GM18505 (cell line): ENCODE results near the gene APBA2.

Experiments used
- ATAC-seq: cut with Tn5 transposase; IDR thresholded peaks from one replicate; pipeline ENCODE4 v1.9.1; 2021; ENCODE audit not compliant: unreplicated experiment
- POLR2A ChIP-seq: IDR thresholded peaks from 4 replicates; pipeline ENCODE4 v1.6.1; 2011; ENCODE audit warnings: borderline replicate concordance; ENCODE audit not compliant: insufficient read depth, insufficient read length; ENCODE audit errors: extremely low read depth

APBA2 gene

DNA sequence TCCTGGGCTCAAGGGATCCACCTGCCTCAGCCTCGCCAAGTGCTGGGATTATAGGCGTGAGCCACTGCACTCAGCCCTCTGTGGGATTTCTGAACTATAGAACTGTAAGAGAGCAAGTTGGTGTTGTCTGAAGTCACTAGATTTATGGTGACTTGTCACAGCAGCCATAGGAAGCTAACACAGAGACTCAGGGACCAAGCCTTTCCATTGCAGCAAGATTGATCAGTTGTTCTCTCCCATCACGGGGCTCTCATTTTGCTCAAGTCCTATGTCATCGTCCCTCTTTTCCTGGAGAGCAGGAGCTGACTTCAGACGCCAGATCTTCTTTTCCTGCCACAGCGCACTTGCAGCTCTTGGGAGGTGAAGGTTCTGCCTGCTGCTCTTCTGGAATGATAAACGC, 61.0 kb downstream of the APBA2 start:
- no peak for ATAC-seq
- TF ChIP-seq POLR2A: no peak

- ATAC-seq: no peak
- no peak for TF ChIP-seq POLR2A
Measured at GRCh38 chr15:28947221-28947674, 61.5 kb downstream of the APBA2 start.

GRCh38 chr15:28948036-28948435, 62.3 kb downstream of the APBA2 start:
- ATAC-seq: no peak
- no peak for TF ChIP-seq POLR2A

DNA sequence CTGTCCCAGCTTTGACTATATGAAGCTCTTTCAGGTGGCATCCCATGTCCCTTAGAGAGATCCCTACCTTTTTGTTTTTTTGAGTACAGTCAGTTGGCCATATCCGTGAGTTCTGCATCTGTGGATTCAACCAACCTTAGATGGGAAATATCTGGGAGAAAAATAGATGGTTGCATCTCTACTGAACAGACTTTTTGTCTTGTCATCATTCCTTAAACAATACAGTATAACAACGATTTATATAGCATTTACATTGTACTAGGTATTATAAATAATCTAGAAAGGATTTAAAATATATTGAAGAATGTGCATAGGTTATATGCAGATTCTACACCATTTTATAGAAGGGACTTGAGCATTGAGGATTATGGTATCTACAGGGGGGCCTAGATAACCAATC, 65.1 kb downstream of the APBA2 start:
- ATAC-seq: no peak
- TF ChIP-seq POLR2A: no peak

DNA sequence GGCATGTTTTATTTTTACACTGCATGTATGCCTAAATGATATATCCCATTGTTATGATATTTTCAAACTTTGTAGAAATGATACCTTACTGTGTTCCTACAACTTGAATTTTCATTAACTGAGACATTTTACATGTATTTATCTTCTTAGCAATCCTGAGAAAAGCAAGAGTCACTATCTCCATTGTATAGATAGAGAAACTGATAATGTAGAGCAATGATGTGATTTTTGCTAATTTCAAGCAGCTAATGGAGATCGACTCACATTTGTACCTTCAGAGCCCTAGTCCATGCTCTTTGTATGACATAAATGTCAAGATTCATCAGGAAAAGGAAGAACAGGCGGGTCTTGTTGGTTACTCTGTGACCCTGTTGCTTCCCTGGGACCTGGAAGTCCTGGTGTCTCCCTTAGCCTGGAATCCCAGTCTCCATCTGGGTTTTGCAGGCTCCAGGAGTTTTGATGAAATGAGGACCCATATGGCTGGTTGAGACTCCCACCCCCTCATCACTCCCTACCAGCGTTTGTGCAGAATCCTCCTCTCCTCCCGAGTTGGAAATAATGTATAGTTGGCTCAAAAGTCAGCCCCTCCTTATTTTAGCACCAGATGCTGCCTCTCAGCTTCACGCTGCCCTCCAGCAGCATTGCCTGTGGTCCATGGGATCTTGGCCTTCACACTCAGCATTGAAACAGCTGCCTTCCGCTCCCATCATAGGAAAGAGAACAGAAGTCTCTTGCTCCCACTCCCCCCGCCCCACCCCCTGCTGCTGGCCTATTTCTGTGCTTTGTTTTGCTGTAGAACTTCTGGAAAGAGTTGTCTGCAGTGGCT, 67.1 kb downstream of the APBA2 start:
- TF ChIP-seq POLR2A: no peak
- no peak for ATAC-seq

GRCh38 chr15:28953573-28954195, 67.9 kb downstream of the APBA2 start:
- ATAC-seq: no peak
- TF ChIP-seq POLR2A: no peak

- no peak for TF ChIP-seq POLR2A
Measured at GRCh38 chr15:28954466-28955159, 68.8 kb downstream of the APBA2 start.

GRCh38 chr15:28955160-28955992, 69.6 kb downstream of the APBA2 start:
- TF ChIP-seq POLR2A: no peak
- ATAC-seq: no peak

More at GRCh38 chr15:28954466-28955159, 68.8 kb downstream of the APBA2 start:
- no peak for ATAC-seq

- ATAC-seq: no peak
- TF ChIP-seq POLR2A: no peak
Measured at GRCh38 chr15:28955993-28956421, 70.2 kb downstream of the APBA2 start.

DNA sequence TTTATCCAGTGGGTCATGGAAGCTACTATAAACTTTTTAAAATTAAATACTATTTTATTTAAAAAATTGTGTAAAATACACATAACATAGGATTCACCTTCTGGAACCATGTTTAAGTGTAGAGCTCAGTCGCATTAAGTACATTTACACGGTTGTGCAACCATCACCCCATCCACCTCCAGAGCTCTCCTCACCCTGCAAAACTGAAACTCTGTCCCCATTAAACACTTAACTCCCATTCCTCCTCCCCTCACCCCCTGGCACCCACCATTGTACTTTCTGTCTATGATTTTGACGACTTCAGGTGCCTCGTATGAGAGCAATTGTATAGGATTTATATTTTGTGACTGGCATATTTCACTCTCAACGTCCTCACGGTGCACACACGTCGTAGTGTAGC, 70.7 kb downstream of the APBA2 start:
- no peak for ATAC-seq
- TF ChIP-seq POLR2A: no peak

DNA sequence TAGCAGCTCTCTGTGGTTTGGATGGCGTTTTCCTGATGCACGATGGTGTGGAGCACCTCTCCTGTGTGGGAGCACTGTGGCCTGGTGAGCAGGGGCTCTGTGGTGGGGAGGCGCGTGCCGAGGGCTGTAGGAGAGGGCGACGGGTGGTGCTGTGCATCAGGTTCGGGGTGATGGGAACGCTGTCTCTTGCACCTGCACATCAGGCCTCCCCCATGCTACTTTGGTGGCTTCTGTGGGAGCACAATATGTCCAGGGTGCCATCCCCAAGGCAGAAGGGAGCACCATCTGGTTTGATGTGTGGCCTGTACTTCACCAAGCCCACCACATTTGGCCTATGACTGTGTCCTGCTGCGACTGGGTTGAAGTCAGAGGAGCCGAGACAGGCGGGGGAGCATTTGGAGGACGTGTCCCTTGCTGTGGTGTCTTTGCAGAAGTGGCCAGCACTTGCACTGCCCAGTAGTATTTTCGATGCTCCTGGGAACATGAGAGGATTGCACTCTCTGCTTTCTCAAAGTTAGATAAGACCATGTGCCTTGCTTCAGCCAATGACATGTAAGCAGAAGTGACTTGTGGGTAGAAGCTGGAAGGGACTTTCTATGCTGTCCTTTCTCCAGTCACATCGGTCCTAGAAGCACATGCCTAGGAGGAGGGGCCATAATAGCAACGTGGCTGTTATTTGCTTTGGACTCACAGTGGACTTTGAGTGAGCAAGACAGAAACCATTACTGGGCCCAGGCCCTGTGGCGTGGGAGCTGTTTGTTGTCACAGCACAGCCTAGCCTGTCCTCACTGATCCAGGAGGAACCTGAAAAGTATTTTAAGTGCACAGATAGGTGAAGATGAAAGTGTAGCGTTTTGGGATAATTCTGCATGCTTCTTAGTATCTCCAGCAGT, 72.1 kb downstream of the APBA2 start:
- no peak for TF ChIP-seq POLR2A
- no peak for ATAC-seq

GRCh38 chr15:28959326-28959725, 73.6 kb downstream of the APBA2 start:
- no peak for ATAC-seq
- no peak for TF ChIP-seq POLR2A
